GM18507 (cell line): ENCODE data around the gene KRTAP21-3.

Source experiments
- DNase-seq: peaks from one replicate; pipeline ENCODE4 v3.0.0; 2011; ENCODE audit warnings: low read depth; ENCODE audit not compliant: insufficient read length; ENCODE audit errors: extremely low spot score
- FAIRE-seq: peaks from 2 replicates; lab custom pipeline; 2011; peaks lifted over from hg19 to GRCh38; lab: Jason Lieb, UNC

The KRTAP21-3 gene

DNA sequence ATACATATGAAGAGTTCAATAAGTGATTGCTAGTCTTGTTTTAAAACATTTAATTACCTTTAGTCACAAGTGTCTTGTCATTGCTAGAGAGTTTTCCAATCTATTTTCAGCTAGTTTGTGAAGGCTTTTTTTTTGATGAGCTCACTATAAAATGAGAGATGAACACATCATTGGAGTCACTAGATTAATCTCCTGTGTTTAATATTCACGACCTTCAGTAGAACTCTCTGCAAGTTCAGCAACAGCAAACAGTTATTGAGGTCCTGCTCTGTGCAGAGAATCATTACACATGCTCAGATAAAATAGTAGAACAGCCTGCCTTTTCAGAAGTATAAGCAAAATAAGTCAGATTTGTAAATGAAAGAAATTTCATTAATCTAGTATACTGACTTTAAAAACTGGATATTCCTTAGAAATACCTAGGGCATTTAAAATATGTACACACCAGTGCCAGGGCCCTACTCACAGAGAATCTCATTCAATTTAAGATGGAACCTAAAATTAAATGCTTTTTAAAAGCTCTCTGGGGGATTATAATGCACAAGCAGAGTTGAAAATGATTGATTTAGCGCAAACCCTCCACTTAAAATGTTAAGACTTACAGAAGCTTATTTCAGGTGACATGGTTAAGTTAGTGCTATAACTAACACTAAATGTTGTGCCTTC lies 45.5 kb downstream of the KRTAP21-3 start:
- FAIRE-seq (no peak), DNase-seq (no peak)

DNA sequence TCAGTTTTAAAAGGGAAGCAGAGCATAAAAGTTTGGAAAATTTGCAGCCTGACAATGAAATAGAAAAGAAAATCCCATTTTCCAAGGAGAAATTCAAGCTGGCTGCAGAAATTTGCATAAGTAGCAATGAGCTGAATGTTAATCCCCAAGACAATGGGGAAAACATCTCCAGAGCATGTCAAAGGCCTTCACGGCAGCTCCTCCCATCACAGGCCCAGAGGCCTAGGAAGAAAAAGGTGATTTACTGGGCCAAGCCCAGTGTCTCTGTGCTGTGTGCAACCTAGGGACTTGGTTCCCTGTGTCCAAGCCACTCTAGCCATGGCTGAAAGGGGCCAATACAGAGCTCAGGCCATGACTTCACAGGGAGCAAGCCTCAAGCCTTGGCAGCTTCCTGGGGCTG lies 49.8 kb downstream of the KRTAP21-3 start:
- no peak for FAIRE-seq
- DNase-seq, result no peak
